IMR-90 (cell line): ENCODE results near the gene CD2AP. TPM values are rescaled to one million over a fixed set of nuclear protein-coding genes. Genes with fewer than 3 reads are reported as not detected.

Source experiments
- ATAC-seq: fragments of 200-7000 bp; cut with Tn5 transposase; 2 replicates; pipeline ENCODE4 v1.9.1; 2020; ENCODE audit warnings: low read depth, mild to moderate bottlenecking, moderate library complexity
- BruUV-seq: library from RNA; stranded (reverse); fragments of 400-500 nt; replicated peaks from 2 replicates; lab custom pipeline; 2021; lab: Mats Ljungman, UMichigan
- CTCF ChIA-PET: fragments of 300-600 bp; formaldehyde crosslinking; extraction: SDS; loops from one replicate; lab custom pipeline; 2021; ENCODE audit warnings: antibody characterized with exemption; lab: Yijun Ruan, JAX
- POLR2A ChIA-PET: fragments of 300-600 bp; sonication (Branson Sonifier 250); formaldehyde crosslinking; loops from one replicate; lab custom pipeline; 2022; ENCODE audit warnings: antibody characterized with exemption; ENCODE audit not compliant: unreplicated experiment; lab: Charles Lee
- DNase-seq: peaks from one replicate; pipeline ENCODE4 v3.0.0; 2013
- H2AFZ ChIP-seq: replicated peaks from 2 replicates; pipeline ENCODE3; 2013; ENCODE audit warnings: low read length, mild to moderate bottlenecking; ENCODE audit not compliant: poor library complexity
- H2AK5ac ChIP-seq: 2 replicates; pipeline ENCODE4 v1.6.1; 2013; ENCODE audit warnings: low read depth, low read length, inconsistent platforms
- H2AK9ac ChIP-seq: replicated peaks from 2 replicates; pipeline ENCODE3; 2013; ENCODE audit warnings: mild to moderate bottlenecking, low read depth, low read length, moderate library complexity; ENCODE audit not compliant: poor library complexity
- H2BK120ac ChIP-seq: 2 replicates; pipeline ENCODE4 v1.6.1; 2013; ENCODE audit warnings: low read depth, low read length, inconsistent platforms
- H2BK15ac ChIP-seq: 3 replicates; pipeline ENCODE4 v1.6.1; 2013; ENCODE audit warnings: low read depth, low read length, inconsistent platforms
- H2BK20ac ChIP-seq: 2 replicates; pipeline ENCODE4 v1.6.1; 2013; ENCODE audit warnings: low read depth, mild to moderate bottlenecking, inconsistent platforms, low read length, moderate library complexity
- H2BK5ac ChIP-seq: 2 replicates; pipeline ENCODE4 v1.6.1; 2013; ENCODE audit warnings: mild to moderate bottlenecking, low read depth, low read length, inconsistent platforms; ENCODE audit not compliant: poor library complexity, severe bottlenecking
- H3K14ac ChIP-seq: replicated peaks from 2 replicates; pipeline ENCODE4 v1.6.1; 2013; ENCODE audit warnings: low read depth, low read length, inconsistent platforms
- H3K18ac ChIP-seq: 2 replicates; pipeline ENCODE4 v1.6.1; 2013; ENCODE audit warnings: low read depth, low read length, control low read depth
- H3K23ac ChIP-seq: 2 replicates; pipeline ENCODE4 v1.6.1; 2013; ENCODE audit warnings: low read depth, low read length, inconsistent platforms
- H3K27ac ChIP-seq: 2 replicates; pipeline ENCODE4 v1.5.1; 2013; ENCODE audit warnings: mild to moderate bottlenecking, control low read depth, low read length; ENCODE audit not compliant: insufficient read depth
- H3K27me3 ChIP-seq: 2 replicates; pipeline ENCODE4 v1.6.1; 2013; ENCODE audit warnings: low read length; ENCODE audit not compliant: control insufficient read depth, insufficient read depth
- H3K36me3 ChIP-seq: 2 replicates; pipeline ENCODE4 v1.6.1; 2013; ENCODE audit warnings: low read length, mixed read lengths; ENCODE audit not compliant: control insufficient read depth, insufficient read depth
- H3K4ac ChIP-seq: 2 replicates; pipeline ENCODE4 v1.6.1; 2013; ENCODE audit warnings: low read depth, low read length, inconsistent platforms
- H3K4me1 ChIP-seq: 2 replicates; pipeline ENCODE4 v1.6.1; 2013; ENCODE audit warnings: low read length, mixed read lengths; ENCODE audit not compliant: control insufficient read depth, insufficient read depth
- H3K4me2 ChIP-seq: 2 replicates; pipeline ENCODE4 v1.6.1; 2013; ENCODE audit warnings: low read depth, mild to moderate bottlenecking, control low read depth, low read length, moderate library complexity
- H3K4me3 ChIP-seq: 2 replicates; pipeline ENCODE4 v1.5.1; 2013; ENCODE audit warnings: low read depth, mild to moderate bottlenecking, control low read depth, low read length, moderate library complexity; ENCODE audit not compliant: insufficient read depth
- H3K56ac ChIP-seq: 2 replicates; pipeline ENCODE4 v1.6.1; 2013; ENCODE audit warnings: low read length, inconsistent platforms; ENCODE audit not compliant: insufficient read depth; ENCODE audit errors: extremely low read depth
- H3K79me1 ChIP-seq, 2 experiments: 2 replicates each; pipeline ENCODE4 v1.6.1; 2013; ENCODE audit warnings: low read length in 2 of 2, inconsistent platforms in 1 of 2, low read depth in 1 of 2
- H3K9ac ChIP-seq: 2 replicates; pipeline ENCODE4 v1.6.1; 2013; ENCODE audit warnings: low read depth, low read length, control low read depth
- H3K9me1 ChIP-seq: 2 replicates; pipeline ENCODE4 v1.6.1; 2013; ENCODE audit warnings: low read length, inconsistent platforms; ENCODE audit not compliant: insufficient read depth
- H3K9me3 ChIP-seq: 2 replicates; pipeline ENCODE4 v1.6.1; 2013; ENCODE audit warnings: low read length; ENCODE audit not compliant: control insufficient read depth, insufficient read depth
- H4K20me1 ChIP-seq: 2 replicates; pipeline ENCODE4 v1.6.1; 2013; ENCODE audit warnings: low read length, inconsistent platforms; ENCODE audit not compliant: insufficient read depth
- H4K5ac ChIP-seq: 2 replicates; pipeline ENCODE4 v1.6.1; 2013; ENCODE audit warnings: mild to moderate bottlenecking, low read depth, low read length, control low read depth
- H4K8ac ChIP-seq, 2 experiments: 2 replicates each; pipeline ENCODE4 v1.6.1; 2013; ENCODE audit warnings: low read depth in 2 of 2, low read length in 2 of 2, control low read depth in 1 of 2, inconsistent platforms in 1 of 2
- H4K91ac ChIP-seq: 2 replicates; pipeline ENCODE4 v1.6.1; 2013; ENCODE audit warnings: low read depth, low read length, inconsistent platforms; ENCODE audit not compliant: insufficient read depth
- MAFK ChIP-seq: IDR thresholded peaks from 2 replicates; pipeline ENCODE4 v1.6.1; 2012; ENCODE audit warnings: low read depth, low read length, improper control_type of control experiment
- POLR2A ChIP-seq: IDR thresholded peaks from 2 replicates; pipeline ENCODE4 v1.6.1; 2012; ENCODE audit warnings: mild to moderate bottlenecking, low read depth, low read length
- RAD21 ChIP-seq: IDR thresholded peaks from 2 replicates; pipeline ENCODE4 v1.6.1; 2012; ENCODE audit warnings: low read length, improper control_type of control experiment
- RCOR1 ChIP-seq: IDR thresholded peaks from 2 replicates; pipeline ENCODE4 v1.6.1; 2012; ENCODE audit warnings: mild to moderate bottlenecking, low read length, improper control_type of control experiment; ENCODE audit not compliant: insufficient replicate concordance
- WGBS, 2 experiments: methylation state at CpG; one replicate each; pipeline versions ENCODE4 v1.1.5 to v1.1.7; 2013; ENCODE audit warnings: missing lambda C conversion rate in 2 of 2; ENCODE audit not compliant: insufficient read length in 1 of 2; ENCODE audit errors: extremely low coverage in 2 of 2; 5-methylcytosine and 5-hydroxymethylcytosine counted together
- dilution Hi-C: fragments of 300-500 bp; cut with HindIII; formaldehyde crosslinking; loops from one replicate; pipeline ENCODE4 v1.14.3; 2018; ENCODE audit warnings: low sequenced_read_pairs; ENCODE audit not compliant: unreplicated experiment
- in situ Hi-C: fragments of 300-500 bp; cut with MboI; formaldehyde crosslinking; loops from 3 replicates; pipeline ENCODE4 v1.14.3; 2019; ENCODE audit warnings: low sequenced_read_pairs, inconsistent platforms, mixed read lengths
- intact Hi-C: fragments of 100-400 bp; cut with micrococcal nuclease; formaldehyde crosslinking; loops from 2 replicates; pipeline ENCODE4 v1.10.0; 2022
- polyA plus RNA-seq, 3 experiments: library from polyadenylated mRNA; depleted of rRNA; stranded (reverse); fragments of >200 nt; gene quantifications; 2 replicates each; pipeline ENCODE4 v1.2.3, GENCODE V29; 2012; ENCODE audit warnings: low replicate concordance in 1 of 3
- total RNA-seq: library from RNA; depleted of rRNA; stranded (reverse); fragments of >200 nt; gene quantifications from 2 replicates; pipeline ENCODE4 v1.2.3, GENCODE V29; 2012

CD2AP gene
- total and polyA plus RNA-seq, 2 of the 4 experiments (the other 2 are of a cell fraction): 5.3 to 7.5 TPM

GRCh38 chr6:47457370-47457769, 20.2 kb upstream of the CD2AP start:
- BruUV-seq: no TSS peak
- CTCF ChIA-PET: interaction anchor here (0.7 kb wide), 1 partner anchor 1870 kb away, joined by 4 read pairs; no protein-coding TSS in a partner anchor
- H2AFZ ChIP-seq: no peak overlapping the region
- no peaks in the 10 kb centered on the region for H3K4me1 ChIP-seq
- WGBS, 2 experiments: no CpG with 5 or more reads among the region's 2 CpGs
- no peak overlapping the region for H2BK15ac ChIP-seq
- no peak overlapping the region for H3K4me2 ChIP-seq
- H4K20me1 ChIP-seq: no peaks in the 10 kb centered on the region
- no peak overlapping the region for H2BK20ac ChIP-seq
- H4K8ac ChIP-seq: no peak overlapping the region
- H3K9me3 ChIP-seq: no peaks in the 10 kb centered on the region
- POLR2A ChIA-PET: no interaction called here
- no peak overlapping the region for H3K9ac ChIP-seq
- no peak overlapping the region for H3K4ac ChIP-seq
- H3K36me3 ChIP-seq: no peaks in the 10 kb centered on the region
- no peak overlapping the region for H3K27ac ChIP-seq
- no peak overlapping the region for H3K56ac ChIP-seq
- no peak overlapping the region for H2AK5ac ChIP-seq
- no peak overlapping the region for H3K4me3 ChIP-seq
- no peak overlapping the region for H2BK5ac ChIP-seq
- no peak overlapping the region for H2AK9ac ChIP-seq
- H2BK120ac ChIP-seq: no peak overlapping the region
- no peak overlapping the region for H3K14ac ChIP-seq
- intact Hi-C loops (no loop called here), dilution Hi-C loops (no loop called here), in situ Hi-C loops (no loop called here)
- no peak overlapping the region for H4K5ac ChIP-seq
- no peak overlapping the region for H4K91ac ChIP-seq
- no peak for DNase-seq
- TF ChIP-seq MAFK: no peak
- TF ChIP-seq RCOR1: no peak
- TF ChIP-seq RAD21: no peak
- no peak for TF ChIP-seq POLR2A
- H3K23ac ChIP-seq: no peak overlapping the region
- ATAC-seq: no peak
- no peaks in the 10 kb centered on the region for H3K9me1 ChIP-seq
- H3K27me3 ChIP-seq: no peaks in the 10 kb centered on the region
- no peaks in the 10 kb centered on the region for H3K79me1 ChIP-seq
- no peak overlapping the region for H3K18ac ChIP-seq
